ENCODE results near the gene DGKE.

The DGKE gene

GRCh38 chr17:56817066-56817465 lies 16.9 kb upstream of the DGKE start:
- DNase-seq: no peak

DNA sequence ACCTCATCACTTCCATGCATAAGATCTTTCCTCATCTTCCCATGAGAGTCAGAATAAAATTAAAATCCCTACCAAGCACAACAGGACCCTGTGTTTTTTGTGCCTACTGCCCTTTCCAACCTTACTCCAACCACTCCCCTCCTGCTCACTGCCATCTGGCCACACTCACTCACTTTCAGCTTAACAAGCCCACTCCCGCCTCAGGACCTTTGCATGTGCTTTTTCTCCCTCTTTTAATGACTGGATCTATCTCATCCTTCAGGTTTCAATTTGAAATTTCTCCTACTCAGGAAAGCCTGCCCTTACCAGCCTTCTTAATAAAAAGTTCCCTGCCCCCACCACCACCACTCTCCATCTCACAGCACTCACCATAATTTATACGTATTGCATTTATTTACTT lies 14.9 kb upstream of the DGKE start:
- no peak for DNase-seq

DNA sequence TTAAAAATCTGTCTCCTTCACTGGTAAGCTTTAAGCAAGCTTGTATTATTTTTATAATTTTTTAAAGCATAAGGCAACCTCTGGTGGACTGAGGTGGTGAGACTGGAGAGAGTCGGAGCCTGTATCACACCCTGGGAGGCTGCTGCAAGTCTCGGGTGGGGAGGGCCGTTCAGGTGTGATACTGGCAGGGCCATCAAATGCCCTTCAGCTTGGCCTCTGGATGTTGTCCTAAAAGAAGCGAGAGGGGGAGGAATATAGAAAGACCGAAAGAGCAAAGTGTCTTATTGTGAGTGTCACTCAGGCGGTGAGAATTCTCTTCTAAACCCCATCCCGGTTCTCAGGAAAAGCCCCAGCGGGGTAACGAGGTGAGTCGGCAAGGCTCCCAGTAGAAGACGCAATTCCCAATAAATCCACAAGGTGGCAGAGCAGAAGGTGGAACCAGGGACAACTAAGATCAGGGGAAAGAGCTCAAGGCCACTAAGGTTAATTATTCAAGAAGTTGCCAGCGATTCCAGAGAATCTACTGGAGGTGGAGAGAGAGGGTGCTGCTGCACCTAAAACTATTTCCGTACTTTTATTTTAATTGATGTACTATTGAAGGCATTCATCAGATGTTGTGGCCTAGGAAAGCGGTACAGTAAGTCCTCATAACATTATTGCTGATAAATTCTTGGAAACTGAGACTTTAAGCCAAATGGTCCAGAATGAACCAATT lies 14.4 kb upstream of the DGKE start:
- peak; percentile 57 to 74 for DNase-seq

DNA sequence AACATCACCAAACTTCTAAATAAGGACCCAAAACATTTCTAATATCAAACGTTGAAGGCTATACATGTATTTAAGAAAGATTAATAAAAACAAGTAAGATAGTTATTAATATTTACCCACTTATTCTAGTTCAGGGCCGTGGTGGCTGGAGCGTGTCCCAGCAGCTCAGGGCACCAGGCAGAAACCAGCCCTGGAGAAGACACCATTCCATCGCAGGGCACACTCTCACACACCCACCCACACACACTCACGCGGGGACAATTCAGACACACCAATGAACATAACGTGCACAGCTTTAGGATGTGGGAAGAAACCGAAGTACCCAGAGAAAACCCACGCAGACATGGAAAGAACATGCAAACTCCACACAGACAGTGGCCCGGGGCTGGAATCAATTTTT lies 13.7 kb upstream of the DGKE start:
- no peak for DNase-seq

- no peak for DNase-seq
These were observed 12.0 kb upstream of the DGKE start for GRCh38 chr17:56821847-56822534.

- no peak for DNase-seq
These were observed 11.2 kb upstream of the DGKE start for GRCh38 chr17:56822725-56823124.

DNA sequence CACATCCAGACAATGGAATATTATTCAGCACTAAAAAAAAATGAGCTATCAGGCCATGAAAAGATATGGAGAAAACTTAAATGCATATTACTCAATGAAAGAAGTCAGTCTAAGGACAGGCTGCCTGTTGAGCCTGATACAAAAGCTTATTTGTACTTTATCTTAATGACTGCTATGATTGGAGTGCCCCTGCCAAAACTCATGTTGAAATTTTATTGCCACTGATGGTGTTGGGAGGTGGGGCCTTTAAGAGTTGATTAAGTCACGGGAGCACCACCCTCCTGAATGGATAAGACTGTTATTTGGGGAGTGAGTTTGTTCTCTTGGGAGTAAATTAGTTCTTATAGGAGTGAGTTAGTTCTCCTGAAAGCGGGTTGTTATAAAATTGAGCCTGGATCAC lies 10.1 kb upstream of the DGKE start:
- no peak for DNase-seq

DNA sequence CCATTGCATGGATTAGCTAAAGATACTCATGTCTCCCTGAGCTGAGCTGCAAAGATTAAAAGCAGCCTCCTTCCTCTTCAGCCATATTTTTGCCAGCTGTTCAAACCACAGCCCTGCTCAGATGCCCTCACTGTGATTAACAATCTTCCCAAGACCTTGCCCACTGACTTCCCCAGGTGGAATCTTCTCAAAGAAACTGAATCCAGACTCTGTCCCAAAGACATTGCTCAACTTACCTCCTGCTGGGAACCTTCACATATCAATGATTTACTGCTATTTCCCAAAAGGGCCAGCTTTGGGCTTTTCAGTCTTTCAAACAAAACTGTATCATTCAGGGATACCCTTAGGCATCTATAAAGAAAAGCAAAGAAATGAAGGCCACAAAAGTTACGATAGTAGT lies 9.4 kb upstream of the DGKE start:
- no peak for DNase-seq

- no peak for DNase-seq
These were observed 7.1 kb upstream of the DGKE start for GRCh38 chr17:56826611-56827414.

GRCh38 chr17:56830726-56831368 lies 3.1 kb upstream of the DGKE start:
- no peak for DNase-seq

DNA sequence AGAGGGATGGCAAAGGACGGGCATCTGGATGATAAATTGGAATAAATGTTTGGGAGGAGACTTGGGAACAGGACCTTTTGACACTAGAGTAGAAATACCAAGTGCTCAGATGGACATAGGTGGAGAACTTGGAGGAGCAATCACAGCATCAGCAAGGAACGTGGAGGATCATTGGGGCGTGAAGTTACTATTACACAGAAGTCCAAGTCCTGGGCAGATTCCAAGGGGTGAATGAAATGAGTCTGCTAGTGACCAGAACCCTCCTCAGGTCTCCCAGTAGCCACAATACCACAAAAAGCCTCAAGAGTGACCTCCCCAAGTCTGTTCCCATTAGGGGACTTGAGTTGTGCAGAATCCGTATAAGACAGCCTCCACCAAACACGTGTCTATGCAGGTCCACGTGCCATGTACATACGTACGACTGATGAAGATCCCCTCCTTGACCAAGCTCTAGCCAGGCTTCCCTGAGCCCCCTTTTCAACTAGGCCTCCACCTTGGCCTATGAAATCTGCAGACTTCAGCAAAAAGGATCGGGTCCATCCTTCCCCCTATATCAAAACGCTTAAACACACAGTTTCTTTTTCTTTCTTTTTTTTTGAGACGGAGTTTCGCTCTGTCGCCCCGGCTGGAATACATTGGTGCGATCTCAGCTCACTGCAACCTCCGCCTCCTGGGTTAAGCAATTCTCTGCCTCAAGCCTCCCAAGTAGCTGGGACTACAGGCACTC lies 2.4 kb upstream of the DGKE start:
- DNase-seq: no peak

- no peak for DNase-seq
These were observed 1.5 kb upstream of the DGKE start for GRCh38 chr17:56832446-56832845.

DNA sequence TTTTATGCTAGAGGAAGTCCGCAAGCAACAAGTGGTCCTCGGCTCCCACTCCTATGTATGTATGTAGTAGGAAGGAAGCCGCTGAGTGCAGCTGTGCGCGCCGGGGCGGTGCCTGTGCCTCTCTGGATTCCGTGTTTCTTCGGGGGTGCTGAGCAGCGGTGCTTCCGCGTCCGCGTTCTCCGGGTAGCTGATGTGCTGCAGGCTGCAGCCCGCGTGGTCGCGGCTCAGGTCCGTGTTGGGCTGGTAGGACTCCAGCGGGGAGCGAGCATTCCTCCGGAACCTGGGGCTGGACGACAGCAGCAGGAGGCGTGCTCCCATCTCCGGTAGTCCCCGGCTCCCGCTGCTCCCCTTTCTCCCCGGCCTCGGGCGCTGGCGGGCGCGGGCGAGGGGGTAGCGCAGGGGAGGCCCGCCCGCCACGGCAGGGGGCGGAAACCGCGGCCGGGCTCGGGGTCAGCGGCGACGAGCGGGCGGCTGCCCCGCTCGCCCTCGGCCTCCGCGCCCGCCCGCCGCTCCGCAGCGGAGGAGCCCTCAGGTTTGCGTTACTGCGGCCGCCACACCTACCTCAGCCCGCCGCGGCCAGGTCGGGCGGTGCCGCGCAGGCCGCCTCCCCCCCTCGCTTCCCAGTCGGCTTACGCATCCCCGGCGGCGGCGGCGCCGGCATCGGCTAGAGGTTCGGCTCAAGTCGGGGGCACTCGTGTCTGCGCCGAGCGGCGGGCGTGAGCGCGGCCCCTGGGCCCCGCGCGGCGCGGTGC lies 718 bp upstream of the DGKE start:
- DNase-seq: peak; percentile 77 to 85

GRCh38 chr17:56834380-56835263 lies 671 bp downstream of the DGKE start:
- peak; percentile 59 to 61 for DNase-seq

DNA sequence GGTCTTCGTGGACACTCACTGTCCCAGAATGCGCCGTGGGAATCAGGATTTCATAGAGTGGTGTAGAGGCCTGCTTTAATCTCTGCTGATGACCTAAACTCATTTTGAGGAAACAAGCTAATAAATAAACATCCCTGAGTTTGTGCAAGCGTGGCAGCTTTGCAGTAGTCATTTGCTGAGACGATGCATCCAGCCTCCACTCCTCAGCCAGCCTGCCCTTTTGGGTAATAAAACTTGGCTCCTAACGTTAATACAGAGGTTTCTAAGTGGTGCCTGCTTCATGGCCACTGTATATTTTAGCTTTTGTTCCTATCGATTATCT lies 1.3 kb downstream of the DGKE start:
- no peak for DNase-seq

DNA sequence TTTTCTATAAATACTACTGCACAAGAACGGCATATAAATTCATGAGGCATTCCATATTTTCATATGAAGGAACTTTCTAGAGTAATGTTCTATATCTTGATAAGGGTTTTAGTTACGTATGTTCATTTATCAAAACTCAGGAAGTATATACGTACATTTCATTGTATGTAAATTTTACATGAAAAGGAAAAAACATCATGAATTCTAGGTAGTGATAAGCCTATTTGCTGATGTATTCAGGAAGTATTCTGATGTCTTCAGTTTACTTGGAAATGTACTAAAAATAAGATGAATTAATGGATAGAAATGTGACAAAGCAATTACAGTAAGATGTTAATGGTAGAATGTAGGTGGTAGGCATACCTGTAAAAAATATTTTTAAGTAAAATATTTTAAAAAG lies 4.7 kb downstream of the DGKE start:
- DNase-seq: no peak

GRCh38 chr17:56842577-56842976 lies 8.6 kb downstream of the DGKE start:
- DNase-seq: no peak

DNA sequence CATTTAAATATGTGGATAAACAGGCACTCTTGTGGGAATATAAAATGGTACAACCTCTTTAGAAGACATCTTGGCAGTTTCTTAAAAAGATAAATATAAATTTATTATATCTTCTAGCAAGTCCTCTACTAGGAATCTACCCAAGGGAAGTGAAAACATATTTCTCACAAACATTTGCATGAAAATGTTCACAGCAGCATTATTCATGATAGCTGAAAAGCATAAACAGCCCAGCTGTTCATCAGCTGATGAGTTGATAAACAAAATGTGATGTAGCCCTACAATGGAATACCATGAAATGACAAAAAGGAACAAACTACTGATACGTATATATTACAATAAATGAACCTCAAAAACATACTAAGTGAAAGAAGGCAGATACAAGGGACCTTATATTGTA lies 12.0 kb downstream of the DGKE start:
- DNase-seq: no peak

- no peak for DNase-seq
These were observed 13.2 kb downstream of the DGKE start for GRCh38 chr17:56847106-56847505.

- DNase-seq: no peak
These were observed 15.2 kb downstream of the DGKE start for GRCh38 chr17:56849131-56849530.

DNA sequence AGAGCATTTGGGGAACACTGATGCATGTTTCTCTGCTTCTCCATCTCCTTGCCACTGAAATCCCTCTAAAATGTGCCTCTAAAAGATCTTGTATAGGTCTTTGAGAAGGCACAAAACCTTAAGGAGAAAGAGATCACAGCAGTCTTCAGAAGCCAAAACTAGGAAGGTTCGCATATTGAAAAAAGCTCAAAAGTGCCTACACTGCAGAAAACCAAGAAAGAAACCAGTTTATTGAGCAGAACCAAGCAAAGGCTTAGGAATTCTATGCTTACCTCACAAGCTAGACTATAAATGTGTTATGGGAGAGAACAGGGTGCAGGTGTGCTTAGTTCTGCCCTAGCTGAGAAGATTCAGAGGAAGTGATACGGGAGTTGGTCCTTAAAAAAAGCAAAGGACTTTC lies 16.6 kb downstream of the DGKE start:
- no peak for DNase-seq

Data from NCI-H1930 (cell line).